Ectodermal cell (in vitro differentiated cells): ENCODE measurements around the gene TOM1L2.
"Not testable (repeated sequence)": the region's sequence is repeated elsewhere in the genome, so short reads cannot be mapped to it uniquely, and the experiment has no call there.

ENCODE experiments used
- H3K27ac ChIP-seq: 2 replicates; pipeline ENCODE4 v1.7.0; 2013; ENCODE audit warnings: mild to moderate bottlenecking, low read depth, low read length; ENCODE audit not compliant: insufficient read depth, poor library complexity, severe bottlenecking
- H3K27me3 ChIP-seq: 2 replicates; pipeline ENCODE4 v1.7.0; 2013; ENCODE audit warnings: mild to moderate bottlenecking, low read length; ENCODE audit not compliant: insufficient read depth, control insufficient read depth, poor library complexity, severe bottlenecking
- H3K36me3 ChIP-seq: one replicate; pipeline ENCODE4 v1.7.0; 2013; ENCODE audit warnings: low read length; ENCODE audit not compliant: control insufficient read depth, insufficient read depth
- H3K4me1 ChIP-seq: one replicate; pipeline ENCODE4 v1.7.0; 2013; ENCODE audit warnings: low read length; ENCODE audit not compliant: control insufficient read depth, insufficient read depth
- H3K4me3 ChIP-seq: 2 replicates; pipeline ENCODE4 v1.7.0; 2013; ENCODE audit warnings: low read depth, low read length, control low read depth; ENCODE audit not compliant: insufficient read depth
- H3K9me3 ChIP-seq: 2 replicates; pipeline ENCODE4 v1.7.0; 2013; ENCODE audit warnings: mild to moderate bottlenecking, low read length, moderate library complexity; ENCODE audit not compliant: control insufficient read depth
- WGBS, 2 experiments: methylation state at CpG; one replicate each; pipeline ENCODE4 v1.1.7; 2013; ENCODE audit warnings: missing lambda C conversion rate in 2 of 2; 5-methylcytosine and 5-hydroxymethylcytosine counted together

Gene TOM1L2

GRCh38 chr17:17808706-17809432, 163.3 kb downstream of the TOM1L2 start:
- H3K4me1 ChIP-seq = peaks cover 17% of the 10 kb centered on the region
- no peak overlapping the region for H3K27ac ChIP-seq
- H3K27me3 ChIP-seq = peaks cover 28% of the 10 kb centered on the region
- no peak overlapping the region for H3K4me3 ChIP-seq
- WGBS, 2 experiments = 24 to 26% methylated on average over 15 of the region's 15 CpGs
- H3K36me3 ChIP-seq = peaks cover 8% of the 10 kb centered on the region
- no peaks in the 10 kb centered on the region for H3K9me3 ChIP-seq

GRCh38 chr17:17808200-17808599, 164.0 kb downstream of the TOM1L2 start:
- H3K4me3 ChIP-seq, H3K36me3 ChIP-seq, H3K27ac ChIP-seq, H3K9me3 ChIP-seq: not testable (repeated sequence)
- WGBS, 2 experiments = 92 to 95% methylated on average over 4 to 5 of the region's 5 CpGs
- H3K27me3 ChIP-seq = peaks cover 28% of the 10 kb centered on the region
- peaks cover 17% of the 10 kb centered on the region for H3K4me1 ChIP-seq

GRCh38 chr17:17807440-17807839, 164.8 kb downstream of the TOM1L2 start:
- peaks cover 28% of the 10 kb centered on the region for H3K27me3 ChIP-seq
- H3K9me3 ChIP-seq = no peaks in the 10 kb centered on the region
- H3K4me1 ChIP-seq = peaks cover 17% of the 10 kb centered on the region
- H3K27ac ChIP-seq = no peak overlapping the region
- H3K36me3 ChIP-seq = peaks cover 8% of the 10 kb centered on the region
- 93 to 95% methylated on average over 5 of the region's 5 CpGs for WGBS, 2 experiments
- H3K4me3 ChIP-seq = no peak overlapping the region

- no peak overlapping the region for H3K4me3 ChIP-seq
- H3K27me3 ChIP-seq = peaks cover 28% of the 10 kb centered on the region
- no peaks in the 10 kb centered on the region for H3K9me3 ChIP-seq
- peaks cover 15% of the 10 kb centered on the region for H3K4me1 ChIP-seq
- peaks cover 8% of the 10 kb centered on the region for H3K36me3 ChIP-seq
- no peak overlapping the region for H3K27ac ChIP-seq
- WGBS, 2 experiments = 86 to 91% methylated on average over 11 to 12 of the region's 17 CpGs
These were observed 165.5 kb downstream of the TOM1L2 start for GRCh38 chr17:17806611-17807274.

GRCh38 chr17:17806035-17806434, 166.2 kb downstream of the TOM1L2 start:
- WGBS, 2 experiments = 96% methylated on average over 4 of the region's 4 CpGs
- H3K27me3 ChIP-seq = peaks cover 28% of the 10 kb centered on the region
- H3K4me1 ChIP-seq = peaks cover 10% of the 10 kb centered on the region
- H3K27ac ChIP-seq = no peak overlapping the region
- H3K9me3 ChIP-seq = no peaks in the 10 kb centered on the region
- H3K4me3 ChIP-seq = no peak overlapping the region
- peaks cover 8% of the 10 kb centered on the region for H3K36me3 ChIP-seq

GRCh38 chr17:17805575-17805974, 166.6 kb downstream of the TOM1L2 start:
- Histone ChIP-seq H3K27me3 (peaks cover 23% of the 10 kb centered on the region), H3K4me1 (peaks cover 5% of the 10 kb centered on the region), H3K36me3 (peaks cover 8% of the 10 kb centered on the region), H3K9me3 (no peaks in the 10 kb centered on the region), H3K27ac (no peak overlapping the region), H3K4me3 (no peak overlapping the region)
- 86 to 88% methylated on average over 9 of the region's 9 CpGs for WGBS, 2 experiments

GRCh38 chr17:17804007-17804406, 168.2 kb downstream of the TOM1L2 start:
- Histone ChIP-seq H3K36me3 (peaks cover 8% of the 10 kb centered on the region), H3K9me3 (no peaks in the 10 kb centered on the region), H3K27me3 (peaks cover 7% of the 10 kb centered on the region), H3K27ac (no peak overlapping the region), H3K4me3 (no peak overlapping the region), H3K4me1 (peaks cover 8% of the 10 kb centered on the region)
- 94 to 95% methylated on average over 3 of the region's 3 CpGs for WGBS, 2 experiments

GRCh38 chr17:17801800-17802481, 170.3 kb downstream of the TOM1L2 start:
- H3K36me3 ChIP-seq = peaks cover 8% of the 10 kb centered on the region
- no peaks in the 10 kb centered on the region for H3K27me3 ChIP-seq
- H3K4me1 ChIP-seq = peaks cover 12% of the 10 kb centered on the region
- no peak overlapping the region for H3K4me3 ChIP-seq
- no peak overlapping the region for H3K27ac ChIP-seq
- 90 to 93% methylated on average over 13 of the region's 13 CpGs for WGBS, 2 experiments
- no peaks in the 10 kb centered on the region for H3K9me3 ChIP-seq

- Histone ChIP-seq H3K27me3 (no peaks in the 10 kb centered on the region), H3K4me3 (no peak overlapping the region), H3K9me3 (no peaks in the 10 kb centered on the region), H3K4me1 (peaks cover 12% of the 10 kb centered on the region), H3K36me3 (peaks cover 10% of the 10 kb centered on the region), H3K27ac (no peak overlapping the region)
- 94 to 95% methylated on average over 12 of the region's 12 CpGs for WGBS, 2 experiments
These were observed 171.6 kb downstream of the TOM1L2 start for GRCh38 chr17:17800504-17801021.
